DMS53 treated with DMSO at 0.1 percent for 48 hours (cell line): ENCODE results near the gene ANKLE2.
"Not testable (repeated sequence)": the region's sequence is repeated elsewhere in the genome, so short reads cannot be mapped to it uniquely, and the experiment has no call there.

Experiments
- DNase-seq: peaks from one replicate; lab custom pipeline; 2025; ENCODE audit not compliant: unreplicated experiment; lab: John Stamatoyannopoulos, UW

Gene ANKLE2

DNA sequence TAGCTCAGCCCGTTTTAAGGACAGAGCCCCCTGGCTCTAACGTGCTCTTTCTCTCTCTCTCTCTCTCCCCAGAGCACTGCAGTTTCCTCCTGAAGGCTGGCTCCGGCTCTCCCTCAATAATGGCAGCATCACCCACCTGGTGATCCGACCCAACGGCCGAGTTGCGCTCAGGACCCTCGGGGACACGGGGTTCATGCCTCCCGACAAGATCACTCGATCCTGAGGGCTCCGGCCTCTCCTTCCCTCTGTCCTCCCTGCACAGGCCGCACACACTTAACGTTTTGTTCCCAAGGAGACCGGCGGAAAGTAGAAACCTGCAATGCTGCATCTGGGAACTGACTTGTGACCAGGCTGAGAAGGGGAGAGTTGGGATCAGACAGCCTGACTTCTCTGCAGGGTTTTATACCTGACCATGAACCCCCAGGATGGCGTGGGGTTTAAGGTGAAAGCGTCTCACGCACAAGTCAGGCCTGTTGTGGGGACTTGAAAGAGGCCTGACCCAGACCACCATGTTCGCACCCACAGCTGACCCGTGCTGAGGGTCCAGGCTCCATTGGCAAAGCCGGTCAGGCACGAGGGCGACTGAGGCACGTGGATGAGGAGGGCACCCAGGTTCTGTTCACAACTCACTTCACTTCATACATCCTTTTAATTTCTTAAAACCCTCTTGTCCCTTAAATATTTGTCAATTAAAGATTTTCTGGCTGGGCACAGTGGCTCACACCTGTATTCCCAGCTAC lies 40.9 kb downstream of the ANKLE2 start:
- no peak for DNase-seq

DNA sequence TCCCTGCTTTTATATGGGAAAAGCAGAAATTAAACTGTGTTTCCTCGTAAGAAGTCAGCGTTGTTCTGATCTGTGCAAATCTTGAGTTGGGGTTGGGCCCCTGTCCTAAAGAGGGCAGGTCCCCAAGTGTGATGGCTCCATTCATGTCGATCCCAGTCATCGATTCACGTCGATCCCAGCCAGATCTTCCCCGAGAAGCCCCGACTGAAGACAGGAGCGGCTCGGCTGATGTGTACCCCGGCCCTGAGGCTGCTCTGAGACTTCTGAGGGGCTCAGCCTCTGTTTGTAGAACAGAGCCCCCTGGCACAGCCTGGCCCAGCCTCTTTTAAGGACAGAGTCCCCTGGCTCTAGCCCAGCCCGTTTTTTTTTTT lies 41.7 kb downstream of the ANKLE2 start:
- DNase-seq = no peak

DNA sequence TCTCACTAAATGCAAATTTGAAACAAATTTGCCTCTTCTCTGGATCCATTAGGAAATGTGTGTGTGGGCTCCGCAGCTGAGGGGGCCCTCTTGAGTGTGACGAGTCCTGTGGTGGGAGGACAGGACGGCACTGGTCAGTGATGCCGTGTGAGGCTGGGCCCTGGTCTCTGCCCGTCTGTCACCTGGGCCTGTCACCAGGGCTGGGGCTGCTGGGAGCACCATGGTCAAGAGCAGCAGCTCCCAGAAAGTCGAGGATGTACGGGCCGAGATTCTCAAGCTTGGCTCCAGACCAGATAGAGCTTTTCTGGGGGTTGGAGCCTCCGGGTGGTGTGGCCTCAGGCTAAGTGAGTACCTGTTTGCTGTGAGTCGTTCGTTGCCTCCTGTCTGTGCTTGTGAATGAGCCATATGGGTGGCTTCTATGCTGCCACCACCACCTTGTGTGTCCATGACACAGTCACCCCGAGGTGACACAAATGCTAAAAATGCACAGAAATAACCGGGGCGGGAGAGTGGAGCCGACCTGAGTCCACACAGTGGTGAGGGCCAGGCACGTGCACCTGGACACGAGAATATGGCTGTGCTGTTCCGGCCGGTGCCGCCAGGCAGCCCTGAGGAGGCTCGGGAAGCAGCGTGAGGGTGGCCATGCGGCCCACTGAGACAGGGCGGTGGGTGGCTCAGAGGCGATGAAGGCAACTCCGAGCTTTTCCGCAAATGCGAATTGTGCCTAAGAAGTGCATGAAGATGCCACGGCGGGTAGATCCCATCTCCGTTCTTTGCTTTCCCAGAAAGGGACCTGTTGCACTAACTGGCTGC lies 42.3 kb downstream of the ANKLE2 start:
- DNase-seq = no peak

DNA sequence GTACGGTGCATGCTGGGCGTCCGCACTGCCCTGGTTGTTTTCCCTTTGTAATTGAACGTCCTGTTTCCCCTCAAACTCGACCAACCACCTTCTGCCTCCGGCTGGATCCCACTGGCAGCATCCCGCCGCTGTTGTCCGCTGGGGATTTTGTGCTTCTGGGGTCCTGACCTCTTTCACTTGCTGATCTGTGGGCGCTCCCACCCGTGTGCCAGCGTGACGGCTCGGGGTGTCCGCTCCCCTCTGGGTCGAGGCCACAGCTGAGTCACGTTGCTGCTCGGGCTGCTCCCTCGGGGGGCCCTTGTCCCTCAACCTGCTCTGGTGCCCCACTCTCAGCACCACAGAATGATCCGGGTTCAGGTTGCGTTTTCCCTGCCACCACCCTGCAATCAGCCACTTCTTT lies 43.0 kb downstream of the ANKLE2 start:
- no peak for DNase-seq

DNA sequence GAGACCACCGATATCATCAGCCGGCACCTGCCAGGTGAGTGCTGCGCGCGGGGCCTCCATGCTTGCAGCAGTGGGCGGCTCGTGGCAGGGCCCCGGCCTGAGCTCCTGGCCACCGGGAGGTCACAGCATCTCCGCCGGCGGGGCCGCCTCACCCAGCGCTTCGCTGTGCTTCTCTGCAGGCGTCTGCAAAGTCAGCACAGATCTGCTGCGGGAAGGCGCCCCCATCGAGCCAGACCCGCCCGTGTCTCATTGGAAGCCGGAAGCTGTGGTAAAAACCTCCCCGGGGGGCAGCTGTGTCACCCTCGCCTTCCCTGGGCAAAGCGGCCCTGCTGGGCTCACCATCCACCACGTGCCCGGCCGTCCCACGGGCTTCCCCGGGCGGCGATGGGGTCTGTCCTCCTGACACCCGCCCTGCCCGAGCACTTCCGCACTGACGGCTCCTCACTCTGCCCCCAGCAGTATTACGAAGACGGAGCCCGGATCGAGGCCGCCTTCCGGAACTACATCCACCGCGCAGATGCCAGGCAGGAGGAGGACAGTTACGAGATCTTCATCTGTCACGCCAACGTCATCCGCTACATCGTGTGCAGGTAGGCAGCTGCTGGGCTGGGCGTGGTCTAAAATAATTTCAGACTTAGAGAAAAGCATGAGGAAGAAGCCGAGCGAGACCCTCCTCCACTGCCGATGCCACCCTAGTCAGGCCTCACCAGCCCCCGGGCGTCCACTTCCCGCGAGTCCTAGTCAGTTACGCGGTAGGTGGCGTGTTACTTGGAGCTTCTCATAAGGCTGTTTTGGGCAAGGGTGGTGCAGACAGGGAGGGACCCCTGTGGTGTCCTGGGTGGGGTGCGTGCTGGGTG lies 43.9 kb downstream of the ANKLE2 start:
- no peak for DNase-seq

DNA sequence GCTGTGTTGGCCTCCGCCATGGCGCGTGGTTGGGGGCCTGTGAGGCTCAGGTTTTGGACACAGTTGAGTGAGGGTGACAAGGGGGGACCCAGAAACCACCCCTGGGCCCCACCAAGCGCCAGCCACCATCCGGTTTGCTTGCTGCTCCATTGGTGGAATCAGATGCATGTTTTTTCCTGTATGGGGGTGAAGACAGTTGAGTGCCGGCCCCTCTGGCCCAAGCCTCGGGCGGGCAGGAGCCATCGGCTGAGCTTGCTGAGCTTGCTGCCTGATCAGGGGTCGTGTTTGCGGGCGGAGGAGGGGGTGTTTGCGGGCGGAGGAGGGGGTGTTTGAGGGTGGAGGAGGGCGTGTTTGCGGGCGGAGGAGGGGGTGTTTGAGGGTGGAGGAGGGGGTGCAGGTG lies 44.6 kb downstream of the ANKLE2 start:
- DNase-seq = no peak

DNA sequence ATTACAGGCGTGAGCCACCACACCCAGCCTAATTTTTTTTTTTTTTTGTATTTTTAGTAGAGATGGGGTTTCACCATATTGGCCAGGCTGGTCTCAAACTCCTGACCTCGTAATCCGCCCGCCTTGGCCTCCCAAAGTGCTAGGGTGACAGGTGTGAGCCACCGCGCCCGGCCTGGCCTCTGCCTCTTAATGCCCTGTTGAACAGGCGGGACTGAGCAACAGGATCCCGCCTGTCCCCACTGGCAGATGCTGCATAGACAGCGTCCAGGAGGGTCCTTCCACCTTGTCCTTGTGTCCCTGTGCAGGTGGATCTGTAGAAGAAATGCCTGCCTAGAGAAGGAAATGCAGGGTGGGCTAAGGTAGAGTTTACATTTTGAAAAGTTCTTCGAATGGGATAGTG lies 45.3 kb downstream of the ANKLE2 start:
- no peak for DNase-seq

DNA sequence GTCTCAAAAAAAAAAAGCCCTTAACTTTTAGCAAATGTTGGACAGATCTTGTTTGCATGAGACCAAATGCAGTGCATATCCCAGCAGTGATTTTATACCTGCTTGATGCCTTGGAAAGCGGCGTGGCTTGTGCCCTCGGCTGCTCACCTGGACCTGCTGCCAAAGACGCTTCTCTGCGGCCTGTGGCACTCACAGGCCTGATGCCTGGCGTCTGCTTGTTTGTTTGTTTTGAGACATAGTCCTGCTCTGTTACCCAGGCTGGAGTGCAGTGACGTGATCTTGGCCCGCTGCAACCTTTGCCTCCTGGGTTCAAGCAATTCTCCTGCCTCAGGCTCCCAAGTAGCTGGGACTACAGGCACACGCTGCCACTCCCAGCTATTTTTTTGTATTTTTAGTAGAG lies 45.8 kb downstream of the ANKLE2 start:
- DNase-seq = no peak

DNA sequence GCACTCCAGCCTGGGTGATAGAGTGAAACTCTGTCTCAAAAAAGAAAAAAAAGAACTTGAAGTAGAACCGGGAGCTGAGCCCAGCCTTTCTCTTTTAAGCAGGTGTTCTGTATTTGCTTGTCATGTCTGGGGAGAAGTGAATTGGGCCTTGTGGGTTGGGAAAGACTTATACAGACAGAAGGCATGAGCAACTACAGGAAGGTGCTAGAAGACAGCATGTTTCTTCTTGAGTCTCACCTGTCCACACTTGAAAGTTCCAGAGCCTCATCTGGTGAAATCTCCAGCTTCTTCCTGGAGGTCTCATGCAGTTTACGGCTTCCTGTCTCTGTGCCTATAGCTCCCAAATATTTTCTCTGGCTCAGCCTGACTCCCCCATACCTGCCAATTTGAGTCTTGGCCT lies 48.5 kb downstream of the ANKLE2 start:
- DNase-seq = no peak

DNA sequence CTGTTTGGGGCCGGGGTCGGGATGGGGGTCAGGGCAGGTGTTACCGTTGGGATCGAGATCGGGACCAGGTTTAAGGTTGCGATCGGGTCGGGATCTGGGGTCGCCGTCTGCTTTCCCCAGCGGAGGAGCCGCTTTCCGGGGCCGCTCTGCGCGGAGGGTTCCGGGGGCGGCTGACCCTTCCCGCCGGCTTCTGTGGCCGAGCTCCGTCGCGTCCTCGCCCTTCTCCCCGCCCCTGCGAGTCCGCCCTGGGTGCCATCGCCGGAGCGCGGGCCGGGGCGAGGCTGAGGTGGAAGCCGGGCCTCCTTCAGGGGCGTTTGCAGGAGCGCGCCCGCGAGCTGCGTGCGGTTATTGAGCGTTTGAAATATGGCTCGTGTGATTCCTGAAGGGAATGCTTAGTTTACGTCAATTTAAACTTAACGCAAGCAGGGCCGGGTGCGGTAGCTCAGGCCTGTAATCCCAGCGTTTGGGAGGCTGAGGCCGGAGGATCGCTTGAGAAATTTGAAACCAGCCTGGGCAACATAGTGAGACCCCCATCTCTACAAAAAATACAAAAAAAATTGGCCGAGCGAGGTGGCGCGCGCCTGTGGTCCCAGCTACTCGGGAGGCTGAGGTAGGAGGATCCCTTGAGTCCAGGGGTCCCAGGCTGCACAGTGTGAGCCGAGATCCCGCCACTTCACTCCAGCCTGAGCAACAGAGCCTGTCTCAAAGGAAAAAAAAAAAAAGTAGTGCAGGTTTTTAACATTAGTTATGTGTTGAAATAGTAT lies 50.4 kb downstream of the ANKLE2 start:
- DNase-seq = no peak

DNA sequence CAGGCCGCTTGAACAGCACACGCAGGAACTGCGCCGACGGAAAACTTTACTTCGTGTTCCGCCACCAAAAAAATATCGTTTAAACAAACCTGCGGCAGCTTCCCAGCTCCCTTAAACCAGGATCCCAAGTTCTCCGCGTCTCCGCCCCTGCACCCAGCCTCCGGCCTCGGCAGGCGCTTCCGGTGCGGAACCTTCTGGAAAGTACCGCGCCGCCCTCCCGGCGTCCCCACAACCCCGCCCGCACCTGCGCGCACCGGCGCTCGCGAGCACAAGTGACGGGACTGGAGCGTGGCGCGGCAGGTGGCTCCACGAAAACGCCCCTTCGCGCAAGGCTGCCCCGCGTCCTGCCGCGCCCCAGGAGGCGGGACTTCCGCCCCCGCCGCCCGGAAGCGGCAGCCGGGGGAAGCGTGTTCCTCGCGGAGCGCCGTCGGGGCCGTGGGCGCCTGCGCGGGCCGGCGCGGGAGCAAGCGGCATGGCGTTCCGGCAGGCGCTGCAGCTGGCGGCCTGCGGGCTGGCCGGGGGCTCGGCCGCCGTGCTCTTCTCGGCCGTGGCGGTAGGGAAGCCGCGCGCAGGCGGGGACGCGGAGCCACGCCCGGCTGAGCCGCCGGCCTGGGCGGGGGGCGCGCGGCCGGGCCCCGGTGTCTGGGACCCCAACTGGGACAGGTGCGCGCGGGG lies 51.1 kb downstream of the ANKLE2 start, which contains the start of gene PGAM5:
Gene PGAM5 (plus strand): TSS at position 438 of the 675 bp plus-strand sequence. CDS start 35 bp downstream, at position 473.
- DNase-seq = peak; percentile 87

DNA sequence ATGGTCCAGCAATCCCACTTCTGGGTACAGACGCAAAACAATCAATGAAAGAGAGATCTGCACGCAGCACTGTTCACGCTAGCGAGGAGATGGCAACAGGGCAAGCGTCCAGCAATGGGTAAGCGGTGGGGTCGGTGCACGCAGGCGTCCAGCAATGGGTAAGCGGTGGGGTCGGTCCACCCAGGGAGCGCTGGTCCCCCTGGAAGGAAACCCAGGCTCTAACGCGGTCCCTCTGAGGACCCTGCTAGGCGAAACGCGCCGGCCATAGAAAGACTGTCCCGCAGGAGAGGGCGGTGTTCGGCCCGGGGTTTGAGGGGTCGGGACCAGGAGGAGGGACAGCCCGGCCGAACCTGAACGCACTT lies 51.6 kb downstream of the ANKLE2 start:
- DNase-seq = peak; percentile 42

DNA sequence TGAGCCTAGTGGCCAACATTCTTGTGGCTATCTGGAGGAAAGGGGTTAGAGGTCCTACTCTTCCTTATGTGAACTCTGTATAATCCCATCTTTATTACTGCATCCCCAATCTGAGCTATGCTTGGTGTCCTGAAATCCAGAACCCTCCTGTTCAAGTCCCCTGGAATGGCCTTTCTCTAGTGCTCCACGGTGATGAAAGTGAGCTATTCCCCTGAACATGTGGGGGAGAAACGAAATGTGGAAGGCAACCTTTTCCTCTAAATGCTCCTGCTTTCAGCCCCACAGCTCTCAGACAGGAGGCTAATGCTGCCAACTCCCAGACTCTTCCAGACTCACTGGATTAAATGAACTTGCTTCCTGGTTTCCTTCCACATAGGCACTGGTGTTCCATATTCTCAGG lies 53.5 kb downstream of the ANKLE2 start:
- DNase-seq = no peak

DNA sequence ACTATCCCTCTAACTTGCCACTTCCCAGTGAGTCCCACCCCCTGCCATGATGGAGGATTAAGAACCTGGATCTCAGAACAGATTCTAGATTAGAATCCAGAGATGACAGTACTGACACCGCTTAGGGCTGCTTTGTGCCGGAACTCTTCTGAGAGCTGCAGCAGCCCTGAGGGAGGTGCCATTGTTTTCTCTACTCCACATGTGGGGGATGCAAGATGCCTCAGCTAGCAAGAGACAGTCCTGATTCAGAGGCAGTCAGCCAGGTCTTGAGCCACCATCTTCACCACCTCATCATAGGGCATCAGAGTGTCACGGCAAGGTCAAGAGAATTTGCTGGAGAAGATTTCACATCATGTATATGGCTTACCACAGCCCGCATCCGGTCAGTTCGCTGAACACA lies 54.4 kb downstream of the ANKLE2 start:
- DNase-seq = no peak

DNA sequence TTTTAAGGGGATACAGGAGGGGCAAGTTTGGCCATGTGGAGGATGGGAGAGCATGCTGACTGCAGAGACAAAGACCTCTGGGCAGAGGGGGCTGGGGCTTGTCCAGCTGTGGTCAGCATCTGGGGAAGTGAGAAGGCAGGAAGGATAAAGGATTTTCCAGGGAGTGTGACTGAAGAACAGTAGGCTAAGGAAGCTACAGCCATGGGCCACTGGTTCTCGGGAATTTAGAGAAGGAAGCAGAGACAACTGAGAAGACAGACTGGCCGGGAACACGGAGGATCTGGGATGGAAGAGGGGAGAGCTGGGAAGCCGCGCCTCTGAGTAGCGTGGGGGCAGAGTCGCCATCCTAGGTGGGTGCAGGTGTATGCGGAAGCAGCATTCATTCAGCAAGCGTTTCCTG lies 58.0 kb downstream of the ANKLE2 start:
- DNase-seq = no peak

DNA sequence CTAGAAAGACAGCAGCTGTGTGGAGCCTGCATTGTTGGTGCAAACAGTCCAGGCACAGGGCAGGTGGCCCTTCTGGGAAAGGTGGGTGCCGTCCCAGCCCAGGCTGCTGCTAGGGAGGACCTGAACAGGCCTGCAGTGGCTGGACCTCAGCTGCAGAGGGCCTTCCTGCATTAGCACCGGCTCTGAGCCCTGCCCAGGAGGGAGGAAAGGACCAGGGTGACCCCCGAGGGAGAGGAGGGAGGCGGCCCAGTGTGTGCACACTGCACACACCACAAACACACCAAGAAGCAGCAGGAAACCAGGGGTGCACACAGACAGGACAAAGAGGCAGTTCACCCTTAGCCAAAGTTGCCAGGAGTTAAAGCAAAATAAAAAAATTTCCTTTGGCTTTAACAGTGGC lies 59.0 kb downstream of the ANKLE2 start:
- DNase-seq = no peak

DNA sequence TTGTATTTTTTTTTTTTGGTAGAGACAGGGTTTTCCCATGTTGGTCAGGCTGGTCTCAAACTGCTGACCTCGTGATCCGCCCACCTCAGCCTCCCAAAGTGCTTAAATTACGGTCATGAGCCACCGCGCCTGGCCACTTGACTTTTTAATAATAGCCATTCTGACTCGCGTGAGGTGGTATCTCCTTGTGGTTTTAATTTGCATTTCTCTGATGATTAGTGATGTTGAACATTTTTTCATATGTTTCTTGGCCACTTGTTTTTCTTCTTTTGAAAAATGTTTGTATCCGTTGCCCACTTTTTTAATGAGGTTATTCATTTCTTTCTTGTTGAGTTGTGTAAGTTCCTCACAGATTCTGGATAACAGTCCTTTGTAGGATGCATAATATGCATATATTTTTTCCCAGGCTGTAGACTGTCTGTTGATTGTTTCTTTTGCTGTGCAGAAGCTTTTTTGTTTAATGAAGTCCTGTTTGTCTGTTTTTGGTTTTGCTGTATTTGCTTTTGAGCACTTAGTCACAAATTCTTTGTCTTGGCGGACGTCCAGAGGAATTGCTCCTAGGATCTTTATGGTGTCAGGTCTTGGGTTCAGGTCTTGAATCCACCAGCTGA lies 61.3 kb downstream of the ANKLE2 start:
- no peak for DNase-seq

DNA sequence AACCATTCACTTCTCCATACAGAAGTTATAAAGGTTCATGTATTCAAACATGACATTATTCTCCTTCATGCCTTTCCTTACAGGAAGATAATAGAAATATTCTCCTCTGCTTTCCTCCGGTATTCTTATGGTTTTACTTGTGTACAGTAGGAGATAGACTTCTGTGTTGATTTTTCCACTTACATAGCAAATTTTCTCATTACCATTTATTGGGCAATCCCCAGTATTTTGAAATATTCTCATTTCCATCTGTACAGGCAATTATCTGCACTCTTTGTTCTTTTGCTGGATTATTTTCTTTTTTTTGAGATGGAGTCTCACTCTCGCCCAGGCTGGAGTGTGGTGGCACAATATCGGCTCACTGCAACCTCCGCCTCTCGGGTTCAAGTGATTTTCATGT lies 63.3 kb downstream of the ANKLE2 start:
- DNase-seq = no peak

DNA sequence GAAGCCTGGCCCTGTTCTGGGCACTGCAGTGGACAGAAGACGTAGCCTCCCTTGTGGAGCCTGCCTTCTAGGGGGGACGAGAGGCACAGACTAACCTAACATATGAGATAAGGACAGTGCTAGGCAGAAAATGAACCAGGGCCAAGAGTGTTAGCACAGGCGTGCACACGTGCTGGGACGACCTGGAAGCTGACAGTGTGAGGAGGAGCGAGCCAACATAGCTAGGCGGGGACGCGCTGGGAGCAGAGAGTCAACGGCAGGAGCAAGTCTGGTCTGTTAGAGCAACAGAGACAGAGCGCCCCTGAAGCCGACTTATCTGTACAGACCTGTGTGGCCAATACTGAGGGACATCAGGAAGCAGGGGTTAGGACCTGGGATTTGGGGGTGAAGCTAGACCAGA lies 66.2 kb downstream of the ANKLE2 start:
- no peak for DNase-seq

DNA sequence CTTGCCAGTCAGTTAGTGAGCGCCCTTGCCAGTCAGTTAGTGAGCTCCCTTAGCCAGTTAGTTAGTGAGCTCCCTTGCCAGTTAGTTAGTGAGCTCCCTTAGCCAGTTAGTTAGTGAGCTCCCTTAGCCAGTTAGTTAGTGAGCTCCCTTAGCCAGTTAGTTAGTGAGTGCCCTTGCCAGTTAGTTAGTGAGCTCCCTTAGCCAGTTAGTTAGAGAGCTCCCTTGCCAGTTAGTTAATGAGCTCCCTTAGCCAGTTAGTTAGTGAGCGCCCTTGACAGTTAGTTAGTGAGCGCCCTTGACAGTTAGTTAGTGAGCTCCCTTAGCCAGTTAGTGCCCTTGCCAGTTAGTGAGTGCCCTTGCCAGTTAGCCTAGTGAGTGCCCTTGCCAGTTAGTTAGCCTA lies 66.7 kb downstream of the ANKLE2 start:
- not testable (repeated sequence) for DNase-seq
